ENCODE data around the gene ST3GAL3.

- TF ChIP-seq CTCF (IDR thresholded peaks at IDR 0.05; ENCODE audit: poor library complexity), result no peak
- no peak for TF ChIP-seq EZH2 (IDR thresholded peaks at IDR 0.05; ENCODE audit: borderline replicate concordance)
Observed at GRCh38 chr1:43809097-43809673, 101.8 kb downstream of the ST3GAL3 start.

Data from hepatocyte (in vitro differentiated cells).